Heart left ventricle (tissue), 13 donors: Measurements from ENCODE around the gene RBM8A.

ENCODE experiments used
- POLR2A ChIP-seq, 2 donors: fragments of 450-650 bp; IDR thresholded peaks; one replicate each; pipeline ENCODE4 v1.6.1; 2017; ENCODE audit warnings: antibody characterized with exemption in 2 of 2, mild to moderate bottlenecking in 2 of 2, moderate library complexity in 2 of 2
- TF ChIP-seq, protein P1 (sequence below), 12 donors: fragments of 200-600 bp; sonication (generic) in 4 of 12; IDR thresholded peaks; one replicate each; pipeline versions ENCODE4 v1.5.0 to v1.8.0; 2018 to 2022; ENCODE audit warnings: antibody characterized with exemption in 12 of 12, mild to moderate bottlenecking in 5 of 12
- donor health status: ischemic (EF 13 %, LVEDD 7.1; RV severe dilation, severe dysfunction).
- donor health status: DM: no; HTN: yes; CAD: no.
- donor health status: DM: no; HTN: no; CAD: no.
- donor health status: ischemic (EF 25% LVEDD 6.9; RV normal size, moderate dysfunction).
- donor health status: ischemic (EF 25% LVEDD 5.7; RV mildly dilated, moderate dysfunction).
- donor health status: ischemic (EF 35%, LVEDD 5.7; RV mildly dilated, moderate dysfunction).
- donor health status: nonischemic (EF 11% LVEDD 7.7; RV severe dilation, severe dysfunction).
- donor health status: DM: yes; HTN: yes; CAD: no.
- donor health status: PGD.
- donor health status: ischemic (EF 29% LVEDD 5.4; RV normal size, mild dysfunction).
- donor health status: nonischemic (EF 23%, LVEDD 6.1; RV moderate dilation, normal function).

DNA sequence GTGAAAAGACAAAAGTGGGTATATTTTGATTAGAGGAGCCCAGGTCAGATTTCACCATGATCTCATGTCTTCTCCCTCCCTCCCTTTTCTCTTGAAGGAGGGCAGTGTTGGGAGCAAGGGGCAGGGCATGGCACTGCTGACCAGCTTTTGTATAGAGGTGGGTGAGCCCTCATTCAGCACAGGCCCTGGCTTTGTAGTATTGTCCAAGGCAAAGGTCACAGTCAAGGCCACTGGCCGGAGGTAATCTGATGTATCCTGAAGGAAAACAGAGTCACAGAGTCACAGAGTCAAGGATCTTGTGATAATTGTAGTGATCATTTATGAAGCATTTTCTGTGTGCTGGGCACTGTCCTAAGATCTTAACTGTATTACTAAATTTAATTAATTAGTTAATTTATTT is 29.3 kb downstream of the RBM8A start:
- TF ChIP-seq, protein P1, sequence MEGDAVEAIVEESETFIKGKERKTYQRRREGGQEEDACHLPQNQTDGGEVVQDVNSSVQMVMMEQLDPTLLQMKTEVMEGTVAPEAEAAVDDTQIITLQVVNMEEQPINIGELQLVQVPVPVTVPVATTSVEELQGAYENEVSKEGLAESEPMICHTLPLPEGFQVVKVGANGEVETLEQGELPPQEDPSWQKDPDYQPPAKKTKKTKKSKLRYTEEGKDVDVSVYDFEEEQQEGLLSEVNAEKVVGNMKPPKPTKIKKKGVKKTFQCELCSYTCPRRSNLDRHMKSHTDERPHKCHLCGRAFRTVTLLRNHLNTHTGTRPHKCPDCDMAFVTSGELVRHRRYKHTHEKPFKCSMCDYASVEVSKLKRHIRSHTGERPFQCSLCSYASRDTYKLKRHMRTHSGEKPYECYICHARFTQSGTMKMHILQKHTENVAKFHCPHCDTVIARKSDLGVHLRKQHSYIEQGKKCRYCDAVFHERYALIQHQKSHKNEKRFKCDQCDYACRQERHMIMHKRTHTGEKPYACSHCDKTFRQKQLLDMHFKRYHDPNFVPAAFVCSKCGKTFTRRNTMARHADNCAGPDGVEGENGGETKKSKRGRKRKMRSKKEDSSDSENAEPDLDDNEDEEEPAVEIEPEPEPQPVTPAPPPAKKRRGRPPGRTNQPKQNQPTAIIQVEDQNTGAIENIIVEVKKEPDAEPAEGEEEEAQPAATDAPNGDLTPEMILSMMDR (IDR thresholded peaks at IDR 0.05): no peak
- TF ChIP-seq POLR2A (IDR thresholded peaks at IDR 0.05): no peak
